ENCODE results near the gene PCDHGB4. TPM values are rescaled to one million over a fixed set of nuclear protein-coding genes. Genes with fewer than 3 reads are reported as not detected.
"Not testable (repeated sequence)": the region's sequence is repeated elsewhere in the genome, so short reads cannot be mapped to it uniquely, and the experiment has no call there.

The PCDHGB4 gene
- total RNA-seq, 2 donors from 2014 or later, result 0.06 to 0.08 TPM

DNA sequence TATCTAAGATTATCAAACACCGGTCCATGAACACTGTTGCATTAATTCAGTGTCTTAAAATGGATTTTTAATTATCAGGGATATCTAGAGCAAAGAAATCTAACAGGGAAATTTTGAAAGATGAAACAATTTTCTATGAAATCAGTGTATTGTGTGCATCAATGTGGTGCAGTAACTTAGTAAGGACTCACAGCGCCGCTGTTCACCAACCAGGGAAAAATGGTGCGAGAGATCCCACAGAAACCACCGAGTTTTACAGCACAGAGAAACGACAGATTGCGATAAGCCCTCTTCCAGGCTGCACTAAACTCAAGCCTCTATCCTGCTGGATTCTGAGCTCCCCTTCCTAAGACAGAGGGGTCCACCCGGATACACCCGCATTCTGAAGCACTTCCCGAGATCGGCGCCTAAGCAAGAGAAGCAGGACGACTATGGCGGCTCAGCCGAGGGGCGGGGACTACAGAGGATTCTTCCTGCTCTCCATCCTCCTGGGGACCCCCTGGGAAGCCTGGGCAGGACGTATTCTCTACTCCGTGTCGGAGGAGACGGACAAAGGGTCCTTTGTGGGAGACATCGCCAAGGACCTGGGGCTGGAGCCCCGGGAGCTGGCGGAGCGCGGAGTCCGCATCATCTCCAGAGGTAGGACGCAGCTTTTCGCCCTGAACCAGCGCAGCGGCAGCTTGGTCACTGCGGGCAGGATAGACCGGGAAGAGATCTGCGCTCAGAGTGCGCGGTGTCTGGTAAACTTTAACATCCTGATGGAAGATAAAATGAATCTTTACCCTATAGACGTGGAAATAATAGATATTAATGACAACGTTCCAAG, 4.8 kb upstream of the PCDHGB4 start, which contains the start of gene PCDHGA7:
PCDHGA7 (plus strand) TSS at position 274 of the 826 bp plus-strand sequence; CDS start at position 432, 158 bp downstream.
- peaks cover 49% of the 10 kb centered on the region for H3K27me3 Mint-ChIP-seq
- H3K4me1 Mint-ChIP-seq, result no peaks in the 10 kb centered on the region
- no peak for ATAC-seq (replicated peaks)
- peaks cover 5% of the 10 kb centered on the region for H3K36me3 Mint-ChIP-seq (ENCODE audit: low read depth)
- H3K9me3 Mint-ChIP-seq, result peaks cover 5% of the 10 kb centered on the region
- no peak within 1 kb of the TSS for H3K27ac Mint-ChIP-seq
- H3K4me3 Mint-ChIP-seq, result peak within 1 kb of the TSS; percentile 45

DNA sequence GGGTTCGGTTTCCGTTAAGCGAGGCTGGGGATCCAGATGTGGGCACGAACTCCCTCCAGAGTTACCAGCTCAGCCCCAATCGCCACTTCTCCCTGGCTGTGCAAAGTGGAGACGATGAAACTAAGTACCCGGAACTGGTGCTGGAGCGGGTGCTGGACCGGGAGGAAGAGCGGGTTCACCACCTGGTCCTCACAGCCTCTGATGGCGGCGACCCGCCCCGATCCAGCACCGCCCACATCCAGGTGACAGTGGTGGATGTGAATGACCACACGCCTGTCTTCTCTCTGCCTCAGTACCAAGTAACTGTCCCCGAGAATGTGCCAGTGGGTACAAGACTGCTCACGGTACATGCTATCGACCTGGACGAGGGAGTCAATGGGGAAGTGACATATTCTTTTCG, 4.2 kb upstream of the PCDHGB4 start:
- H3K36me3 Mint-ChIP-seq (ENCODE audit: low read depth), result peaks cover 6% of the 10 kb centered on the region
- no peak overlapping the region for H3K27ac Mint-ChIP-seq
- no peaks in the 10 kb centered on the region for H3K4me1 Mint-ChIP-seq
- H3K27me3 Mint-ChIP-seq, result peaks cover 51% of the 10 kb centered on the region
- ATAC-seq (replicated peaks), result no peak
- H3K4me3 Mint-ChIP-seq, result no peak overlapping the region
- peaks cover 7% of the 10 kb centered on the region for H3K9me3 Mint-ChIP-seq

DNA sequence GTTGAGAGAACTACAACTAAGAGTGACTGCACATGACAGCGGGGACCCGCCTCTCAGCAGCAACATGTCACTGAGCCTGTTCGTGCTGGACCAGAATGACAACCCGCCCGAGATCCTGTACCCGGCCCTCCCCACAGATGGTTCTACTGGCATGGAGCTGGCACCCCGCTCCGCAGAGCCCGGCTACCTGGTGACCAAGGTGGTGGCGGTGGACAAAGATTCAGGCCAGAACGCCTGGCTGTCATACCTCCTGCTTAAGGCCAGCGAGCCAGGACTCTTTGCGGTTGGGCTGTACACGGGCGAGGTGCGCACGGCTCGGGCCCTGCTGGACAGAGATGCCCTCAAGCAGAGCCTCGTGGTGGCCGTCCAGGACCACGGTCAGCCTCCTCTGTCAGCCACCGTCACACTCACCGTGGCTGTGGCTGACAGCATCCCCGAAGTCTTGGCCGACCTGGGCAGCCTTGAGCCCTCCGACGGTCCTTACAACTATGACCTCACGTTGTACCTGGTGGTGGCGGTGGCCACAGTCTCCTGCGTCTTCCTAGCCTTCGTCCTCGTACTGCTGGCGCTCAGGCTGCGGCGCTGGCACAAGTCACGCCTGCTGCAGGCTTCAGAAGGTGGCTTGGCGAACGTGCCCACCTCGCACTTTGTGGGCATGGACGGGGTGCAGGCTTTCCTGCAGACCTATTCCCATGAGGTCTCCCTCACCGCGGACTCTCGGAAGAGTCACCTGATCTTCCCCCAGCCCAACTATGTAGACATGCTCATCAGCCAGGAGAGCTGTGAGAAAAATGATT, 2.8 kb upstream of the PCDHGB4 start:
- Mint-ChIP-seq H3K36me3 (ENCODE audit: low read depth) (peaks cover 11% of the 10 kb centered on the region), H3K4me3 (no peak overlapping the region), H3K9me3 (peaks cover 14% of the 10 kb centered on the region), H3K4me1 (no peaks in the 10 kb centered on the region), H3K27me3 (peaks cover 54% of the 10 kb centered on the region), H3K27ac (no peak overlapping the region)
- no peak for ATAC-seq (replicated peaks)

DNA sequence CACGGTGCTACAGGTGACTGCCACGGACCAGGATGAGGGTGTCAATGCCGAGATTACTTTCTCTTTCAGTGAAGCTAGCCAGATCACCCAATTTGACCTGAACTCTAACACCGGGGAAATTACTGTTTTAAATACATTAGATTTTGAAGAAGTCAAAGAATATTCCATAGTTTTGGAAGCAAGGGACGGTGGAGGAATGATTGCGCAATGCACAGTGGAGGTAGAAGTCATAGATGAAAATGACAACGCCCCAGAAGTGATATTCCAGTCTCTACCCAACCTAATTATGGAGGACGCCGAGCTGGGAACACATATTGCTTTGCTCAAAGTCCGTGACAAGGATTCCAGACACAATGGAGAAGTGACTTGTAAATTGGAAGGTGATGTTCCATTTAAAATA, 1.2 kb downstream of the PCDHGB4 start:
- H3K36me3 Mint-ChIP-seq (ENCODE audit: low read depth), result peaks cover 10% of the 10 kb centered on the region
- H3K27me3 Mint-ChIP-seq, result peaks cover 59% of the 10 kb centered on the region
- no peak overlapping the region for H3K27ac Mint-ChIP-seq
- H3K4me3 Mint-ChIP-seq, result no peak overlapping the region
- H3K9me3 Mint-ChIP-seq, result peaks cover 22% of the 10 kb centered on the region
- ATAC-seq (replicated peaks), result no peak
- no peaks in the 10 kb centered on the region for H3K4me1 Mint-ChIP-seq

DNA sequence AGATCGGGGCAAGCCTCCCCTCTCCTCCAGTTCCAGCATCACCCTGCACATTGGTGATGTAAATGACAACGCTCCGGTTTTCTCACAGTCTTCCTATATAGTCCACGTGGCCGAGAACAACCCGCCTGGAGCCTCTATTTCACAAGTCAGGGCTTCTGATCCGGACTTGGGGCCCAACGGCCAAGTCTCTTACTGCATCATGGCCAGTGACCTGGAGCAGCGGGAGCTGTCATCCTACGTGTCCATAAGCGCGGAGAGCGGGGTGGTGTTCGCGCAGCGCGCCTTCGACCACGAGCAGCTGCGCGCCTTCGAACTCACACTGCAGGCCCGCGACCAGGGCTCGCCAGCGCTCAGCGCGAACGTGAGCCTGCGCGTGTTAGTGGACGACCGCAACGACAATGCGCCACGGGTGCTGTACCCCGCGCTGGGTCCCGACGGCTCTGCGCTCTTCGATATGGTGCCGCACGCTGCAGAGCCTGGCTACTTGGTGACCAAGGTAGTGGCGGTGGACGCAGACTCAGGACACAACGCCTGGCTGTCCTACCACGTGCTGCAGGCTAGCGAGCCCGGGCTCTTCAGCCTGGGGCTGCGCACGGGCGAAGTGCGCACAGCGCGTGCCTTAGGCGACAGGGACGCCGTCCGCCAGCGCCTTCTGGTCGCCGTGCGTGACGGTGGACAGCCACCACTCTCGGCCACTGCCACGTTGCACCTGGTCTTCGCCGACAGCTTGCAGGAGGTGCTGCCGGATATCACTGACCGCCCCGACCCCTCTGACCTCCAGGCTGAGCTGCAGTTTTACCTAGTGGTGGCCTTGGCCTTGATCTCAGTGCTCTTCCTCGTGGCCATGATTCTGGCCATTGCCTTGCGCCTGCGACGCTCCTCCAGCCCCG, 1.9 kb downstream of the PCDHGB4 start:
- Mint-ChIP-seq H3K9me3 (peaks cover 27% of the 10 kb centered on the region), H3K4me3 (no peak overlapping the region), H3K27me3 (peaks cover 59% of the 10 kb centered on the region), H3K36me3 (ENCODE audit: low read depth) (peaks cover 10% of the 10 kb centered on the region), H3K27ac (no peak overlapping the region), H3K4me1 (no peaks in the 10 kb centered on the region)
- no peak for ATAC-seq (replicated peaks)

DNA sequence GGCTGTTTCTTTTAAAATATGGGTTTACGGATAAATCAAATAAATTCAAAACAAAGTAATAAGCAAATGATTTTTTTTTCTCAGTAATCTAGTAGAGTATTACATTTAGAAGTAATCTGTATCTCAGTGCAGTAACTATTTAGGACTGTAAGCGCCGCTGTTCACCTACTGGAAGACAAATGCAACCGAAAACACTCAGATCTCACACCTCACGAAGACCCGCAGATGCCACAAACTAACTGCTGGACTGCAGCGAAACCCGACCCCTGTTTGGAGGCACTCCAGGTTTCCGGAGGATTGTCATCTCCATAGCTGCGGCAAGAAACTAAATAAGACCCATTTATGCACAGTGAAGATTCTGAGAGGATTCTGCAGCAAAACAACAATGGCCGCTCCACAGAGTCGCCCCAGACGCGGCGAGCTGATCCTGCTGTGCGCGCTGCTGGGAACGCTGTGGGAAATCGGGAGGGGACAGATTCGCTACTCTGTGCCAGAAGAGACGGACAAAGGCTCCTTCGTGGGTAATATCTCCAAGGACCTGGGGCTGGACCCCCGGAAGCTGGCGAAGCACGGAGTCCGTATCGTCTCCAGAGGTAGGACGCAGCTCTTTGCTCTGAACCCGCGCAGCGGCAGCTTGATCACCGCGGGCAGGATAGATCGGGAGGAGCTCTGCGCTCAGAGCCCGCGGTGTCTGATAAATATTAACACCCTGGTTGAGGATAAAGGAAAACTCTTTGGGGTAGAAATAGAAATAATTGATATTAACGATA, 5.1 kb downstream of the PCDHGB4 start, which contains the start of gene PCDHGA8:
PCDHGA8 (plus strand) TSS at position 205 of the 770 bp plus-strand sequence; CDS start at position 386, 181 bp downstream.
- H3K9me3 Mint-ChIP-seq, result peaks cover 21% of the 10 kb centered on the region
- no peak for ATAC-seq (replicated peaks)
- no peak within 1 kb of the TSS for H3K27ac Mint-ChIP-seq
- H3K27me3 Mint-ChIP-seq, result peaks cover 54% of the 10 kb centered on the region
- no peak within 1 kb of the TSS for H3K4me3 Mint-ChIP-seq
- peaks cover 10% of the 10 kb centered on the region for H3K36me3 Mint-ChIP-seq (ENCODE audit: low read depth)
- no peaks in the 10 kb centered on the region for H3K4me1 Mint-ChIP-seq

DNA sequence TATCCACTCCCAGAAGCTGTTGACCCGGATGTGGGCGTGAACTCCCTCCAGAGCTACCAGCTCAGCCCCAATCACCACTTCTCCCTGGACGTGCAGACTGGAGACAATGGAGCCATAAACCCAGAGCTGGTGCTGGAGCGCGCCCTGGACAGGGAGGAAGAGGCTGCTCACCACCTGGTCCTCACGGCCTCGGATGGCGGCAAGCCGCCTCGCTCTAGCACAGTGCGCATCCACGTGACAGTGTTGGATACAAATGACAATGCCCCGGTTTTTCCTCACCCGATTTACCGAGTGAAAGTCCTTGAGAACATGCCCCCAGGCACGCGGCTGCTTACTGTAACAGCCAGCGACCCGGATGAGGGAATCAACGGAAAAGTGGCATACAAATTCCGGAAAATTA, 5.8 kb downstream of the PCDHGB4 start:
- Mint-ChIP-seq H3K36me3 (ENCODE audit: low read depth) (peaks cover 9% of the 10 kb centered on the region), H3K4me3 (no peak overlapping the region), H3K4me1 (no peaks in the 10 kb centered on the region), H3K9me3 (peaks cover 21% of the 10 kb centered on the region), H3K27me3 (peaks cover 52% of the 10 kb centered on the region), H3K27ac (no peak overlapping the region)
- ATAC-seq (replicated peaks), result no peak

DNA sequence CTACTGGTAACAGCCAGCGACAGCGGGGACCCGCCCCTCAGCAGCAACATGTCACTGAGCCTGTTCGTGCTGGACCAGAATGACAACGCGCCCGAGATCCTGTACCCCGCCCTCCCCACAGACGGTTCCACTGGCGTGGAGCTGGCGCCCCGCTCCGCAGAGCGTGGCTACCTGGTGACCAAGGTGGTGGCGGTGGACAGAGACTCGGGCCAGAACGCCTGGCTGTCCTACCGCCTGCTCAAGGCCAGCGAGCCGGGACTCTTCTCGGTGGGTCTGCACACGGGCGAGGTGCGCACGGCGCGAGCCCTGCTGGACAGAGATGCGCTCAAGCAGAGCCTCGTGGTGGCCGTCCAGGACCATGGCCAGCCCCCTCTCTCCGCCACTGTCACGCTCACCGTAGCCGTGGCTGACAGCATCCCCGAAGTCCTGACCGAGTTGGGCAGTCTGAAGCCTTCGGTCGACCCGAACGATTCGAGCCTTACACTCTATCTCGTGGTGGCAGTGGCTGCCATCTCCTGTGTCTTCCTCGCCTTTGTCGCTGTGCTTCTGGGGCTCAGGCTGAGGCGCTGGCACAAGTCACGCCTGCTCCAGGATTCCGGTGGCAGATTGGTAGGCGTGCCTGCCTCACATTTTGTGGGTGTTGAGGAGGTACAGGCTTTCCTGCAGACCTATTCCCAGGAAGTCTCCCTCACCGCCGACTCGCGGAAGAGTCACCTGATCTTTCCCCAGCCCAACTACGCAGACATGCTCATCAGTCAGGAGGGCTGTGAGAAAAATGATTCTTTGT, 7.1 kb downstream of the PCDHGB4 start:
- H3K27ac Mint-ChIP-seq; ATAC-seq (replicated peaks); H3K4me1 Mint-ChIP-seq; H3K4me3 Mint-ChIP-seq; H3K36me3 Mint-ChIP-seq (ENCODE audit: low read depth): not testable (repeated sequence)
- H3K9me3 Mint-ChIP-seq, result peaks cover 13% of the 10 kb centered on the region
- peaks cover 52% of the 10 kb centered on the region for H3K27me3 Mint-ChIP-seq

DNA sequence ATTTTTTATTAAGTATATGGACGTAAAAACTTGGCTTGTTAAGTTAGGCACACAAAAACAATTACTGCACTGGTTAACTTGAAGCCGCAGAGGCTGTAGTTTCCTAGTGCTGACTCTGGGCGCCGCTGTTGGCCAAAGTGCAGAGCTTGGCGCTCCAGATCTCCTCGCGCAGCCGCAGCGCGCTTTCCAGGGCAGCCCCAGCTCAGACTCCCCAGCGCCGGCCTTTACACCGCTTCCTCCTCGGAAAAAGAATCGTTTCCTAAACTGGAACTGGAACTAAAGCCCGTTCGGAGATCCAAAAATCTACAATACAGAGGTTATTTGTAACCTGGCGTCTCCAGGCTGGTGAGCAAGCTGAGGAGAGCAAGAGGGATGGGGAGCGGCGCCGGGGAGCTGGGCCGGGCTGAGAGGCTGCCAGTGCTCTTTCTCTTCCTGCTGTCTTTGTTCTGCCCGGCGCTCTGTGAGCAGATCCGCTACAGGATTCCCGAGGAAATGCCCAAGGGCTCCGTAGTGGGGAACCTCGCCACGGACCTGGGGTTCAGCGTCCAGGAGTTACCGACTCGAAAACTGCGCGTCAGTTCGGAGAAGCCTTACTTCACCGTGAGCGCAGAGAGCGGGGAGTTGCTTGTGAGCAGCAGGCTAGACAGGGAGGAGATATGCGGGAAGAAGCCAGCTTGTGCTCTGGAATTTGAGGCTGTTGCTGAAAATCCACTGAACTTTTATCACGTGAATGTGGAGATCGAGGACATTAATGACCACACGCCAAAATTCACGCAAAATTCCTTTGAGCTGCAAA, 10.5 kb downstream of the PCDHGB4 start, which contains the start of gene PCDHGB5:
PCDHGB5 (plus strand) TSS at position 192 of the 796 bp plus-strand sequence; CDS start at position 373, 181 bp downstream.
- H3K4me1 Mint-ChIP-seq; H3K27ac Mint-ChIP-seq; H3K4me3 Mint-ChIP-seq; H3K9me3 Mint-ChIP-seq; H3K36me3 Mint-ChIP-seq (ENCODE audit: low read depth): not testable (repeated sequence)
- peak; percentile 70 for ATAC-seq (replicated peaks)
- peaks cover 53% of the 10 kb centered on the region for H3K27me3 Mint-ChIP-seq

DNA sequence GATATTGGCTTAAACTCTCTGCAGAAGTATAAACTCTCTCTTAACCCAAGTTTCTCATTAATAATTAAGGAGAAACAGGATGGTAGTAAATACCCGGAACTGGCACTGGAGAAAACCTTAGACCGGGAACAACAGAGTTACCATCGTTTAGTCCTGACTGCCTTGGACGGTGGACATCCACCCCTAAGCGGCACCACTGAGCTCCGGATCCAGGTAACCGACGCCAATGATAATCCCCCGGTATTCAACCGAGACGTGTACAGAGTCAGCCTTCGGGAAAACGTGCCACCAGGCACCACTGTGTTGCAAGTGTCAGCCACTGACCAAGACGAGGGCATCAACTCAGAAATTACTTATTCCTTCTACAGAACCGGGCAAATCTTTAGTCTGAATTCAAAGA, 11.1 kb downstream of the PCDHGB4 start:
- peaks cover 56% of the 10 kb centered on the region for H3K27me3 Mint-ChIP-seq
- H3K27ac Mint-ChIP-seq, result no peak overlapping the region
- peaks cover 9% of the 10 kb centered on the region for H3K9me3 Mint-ChIP-seq
- no peaks in the 10 kb centered on the region for H3K4me1 Mint-ChIP-seq
- no peak overlapping the region for H3K4me3 Mint-ChIP-seq
- H3K36me3 Mint-ChIP-seq (ENCODE audit: low read depth), result peaks cover 6% of the 10 kb centered on the region
- ATAC-seq (replicated peaks), result no peak

DNA sequence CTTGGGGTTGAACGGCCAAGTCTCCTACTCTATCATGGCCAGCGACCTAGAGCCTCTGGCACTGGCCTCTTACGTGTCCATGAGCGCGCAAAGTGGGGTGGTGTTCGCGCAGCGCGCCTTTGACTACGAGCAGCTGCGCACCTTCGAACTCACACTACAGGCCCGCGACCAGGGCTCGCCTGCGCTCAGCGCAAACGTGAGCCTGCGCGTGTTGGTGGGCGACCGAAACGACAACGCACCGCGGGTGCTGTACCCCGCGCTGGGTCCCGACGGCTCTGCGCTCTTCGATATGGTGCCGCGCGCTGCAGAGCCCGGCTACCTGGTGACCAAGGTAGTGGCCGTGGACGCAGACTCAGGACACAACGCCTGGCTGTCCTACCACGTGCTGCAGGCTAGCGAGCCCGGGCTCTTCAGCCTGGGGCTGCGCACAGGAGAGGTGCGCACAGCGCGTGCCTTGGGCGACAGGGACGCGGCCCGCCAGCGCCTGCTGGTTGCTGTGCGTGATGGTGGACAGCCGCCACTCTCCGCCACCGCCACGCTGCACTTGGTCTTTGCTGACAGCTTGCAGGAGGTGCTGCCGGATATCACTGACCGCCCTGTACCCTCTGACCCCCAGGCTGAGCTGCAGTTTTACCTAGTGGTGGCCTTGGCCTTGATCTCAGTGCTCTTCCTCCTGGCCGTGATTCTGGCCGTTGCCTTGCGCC, 12.2 kb downstream of the PCDHGB4 start:
- ATAC-seq (replicated peaks), result no peak
- Mint-ChIP-seq H3K36me3 (ENCODE audit: low read depth) (peaks cover 6% of the 10 kb centered on the region), H3K4me1 (no peaks in the 10 kb centered on the region), H3K27ac (no peak overlapping the region), H3K9me3 (peaks cover 4% of the 10 kb centered on the region), H3K27me3 (peaks cover 56% of the 10 kb centered on the region), H3K4me3 (no peak overlapping the region)
